Uterus (tissue), 2 donors: Measurements from ENCODE around the gene COL6A3.

Experiments used
- POLR2A ChIP-seq, 2 donors: fragments of 450-650 bp; IDR thresholded peaks; one replicate each; pipeline ENCODE4 v1.6.1; 2016; ENCODE audit warnings: antibody characterized with exemption in 2 of 2, mild to moderate bottlenecking in 1 of 2, moderate library complexity in 1 of 2
- TF ChIP-seq, protein P1 (sequence below), 4 experiments: fragments of 200-600 bp in 2 of 4; fragments of 450-650 bp in 2 of 4; sonication (generic) in 2 of 4; IDR thresholded peaks; one replicate each; pipeline ENCODE4 v1.5.1; 2016 to 2019; ENCODE audit warnings: antibody characterized with exemption in 4 of 4, mild to moderate bottlenecking in 2 of 4, moderate library complexity in 1 of 4

DNA sequence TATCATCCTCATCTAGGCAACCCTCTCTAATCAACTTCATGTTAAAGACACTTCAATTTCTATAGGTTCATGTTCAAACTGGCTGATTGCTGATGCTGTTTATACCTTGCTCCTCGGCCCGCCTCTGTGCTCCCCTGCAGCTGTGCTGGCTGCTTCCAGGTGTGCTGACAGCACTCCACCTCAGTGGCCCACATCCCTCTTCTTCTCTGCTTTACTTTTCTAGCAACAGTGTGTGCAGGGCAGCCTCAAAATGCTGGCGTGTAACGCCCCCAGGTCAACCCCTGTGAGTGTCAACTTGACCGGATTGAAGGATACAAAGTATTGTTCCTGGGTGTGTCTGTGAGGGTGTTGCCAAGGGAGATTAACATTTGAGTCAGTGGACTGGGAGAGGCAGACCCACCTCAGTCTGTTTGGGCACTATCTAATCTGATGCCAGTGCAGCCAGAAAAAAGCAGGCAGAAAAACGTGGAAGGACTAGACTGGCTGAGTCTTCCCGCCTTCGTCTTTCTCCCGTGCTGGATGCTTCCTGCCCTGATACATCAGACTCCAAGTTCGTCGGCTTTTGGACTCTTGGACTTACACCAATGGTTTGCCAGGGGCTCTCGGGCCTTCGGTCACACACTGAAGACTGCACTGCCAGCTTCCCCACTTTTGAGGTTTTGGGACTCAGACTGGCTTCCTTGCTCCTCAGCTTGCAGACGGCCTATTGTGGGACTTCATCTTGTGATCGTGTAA lies 94.7 kb downstream of the COL6A3 start:
- TF ChIP-seq, protein P1, sequence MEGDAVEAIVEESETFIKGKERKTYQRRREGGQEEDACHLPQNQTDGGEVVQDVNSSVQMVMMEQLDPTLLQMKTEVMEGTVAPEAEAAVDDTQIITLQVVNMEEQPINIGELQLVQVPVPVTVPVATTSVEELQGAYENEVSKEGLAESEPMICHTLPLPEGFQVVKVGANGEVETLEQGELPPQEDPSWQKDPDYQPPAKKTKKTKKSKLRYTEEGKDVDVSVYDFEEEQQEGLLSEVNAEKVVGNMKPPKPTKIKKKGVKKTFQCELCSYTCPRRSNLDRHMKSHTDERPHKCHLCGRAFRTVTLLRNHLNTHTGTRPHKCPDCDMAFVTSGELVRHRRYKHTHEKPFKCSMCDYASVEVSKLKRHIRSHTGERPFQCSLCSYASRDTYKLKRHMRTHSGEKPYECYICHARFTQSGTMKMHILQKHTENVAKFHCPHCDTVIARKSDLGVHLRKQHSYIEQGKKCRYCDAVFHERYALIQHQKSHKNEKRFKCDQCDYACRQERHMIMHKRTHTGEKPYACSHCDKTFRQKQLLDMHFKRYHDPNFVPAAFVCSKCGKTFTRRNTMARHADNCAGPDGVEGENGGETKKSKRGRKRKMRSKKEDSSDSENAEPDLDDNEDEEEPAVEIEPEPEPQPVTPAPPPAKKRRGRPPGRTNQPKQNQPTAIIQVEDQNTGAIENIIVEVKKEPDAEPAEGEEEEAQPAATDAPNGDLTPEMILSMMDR (IDR thresholded peaks at IDR 0.05): no peak
- no peak for TF ChIP-seq POLR2A (IDR thresholded peaks at IDR 0.05)
